ENCODE data around the gene INTS6.

Gene INTS6

GRCh38 chr13:51346397-51346796 is 106.4 kb downstream of the INTS6 start:
- no peak for DNase-seq (ENCODE audit: low read depth)

- DNase-seq (ENCODE audit: low read depth): no peak
These were observed 109.4 kb downstream of the INTS6 start for GRCh38 chr13:51343475-51343874.

- peak; percentile 65 for DNase-seq (ENCODE audit: low read depth)
These were observed 110.1 kb downstream of the INTS6 start for GRCh38 chr13:51342706-51343105.

- no peak for DNase-seq (ENCODE audit: low read depth)
These were observed 111.0 kb downstream of the INTS6 start for GRCh38 chr13:51341791-51342190.

GRCh38 chr13:51341232-51341631 is 111.6 kb downstream of the INTS6 start:
- DNase-seq (ENCODE audit: low read depth): no peak

- DNase-seq (ENCODE audit: low read depth): no peak
These were observed 112.7 kb downstream of the INTS6 start for GRCh38 chr13:51339952-51340732.

- DNase-seq (ENCODE audit: low read depth): no peak
These were observed 113.5 kb downstream of the INTS6 start, which contains the start of gene SERPINE3 for GRCh38 chr13:51339354-51339753. Gene SERPINE3, plus strand, starts transcription at chr13:51339691. Its CDS starts 1,401 bp downstream, at chr13:51341092.

GRCh38 chr13:51336746-51337145 is 116.1 kb downstream of the INTS6 start:
- no peak for DNase-seq (ENCODE audit: low read depth)

- DNase-seq (ENCODE audit: low read depth): no peak
These were observed 119.0 kb downstream of the INTS6 start for GRCh38 chr13:51333826-51334225.

GRCh38 chr13:51333421-51333820 is 119.4 kb downstream of the INTS6 start:
- DNase-seq (ENCODE audit: low read depth): no peak

- no peak for DNase-seq (ENCODE audit: low read depth)
These were observed 120.1 kb downstream of the INTS6 start for GRCh38 chr13:51332566-51333361.

GRCh38 chr13:51331354-51331861 is 121.4 kb downstream of the INTS6 start:
- no peak for DNase-seq (ENCODE audit: low read depth)

GRCh38 chr13:51330791-51331190 is 122.0 kb downstream of the INTS6 start:
- peak; percentile 60 for DNase-seq (ENCODE audit: low read depth)

GRCh38 chr13:51329606-51330005 is 123.2 kb downstream of the INTS6 start:
- no peak for DNase-seq (ENCODE audit: low read depth)

GRCh38 chr13:51328488-51328887 is 124.3 kb downstream of the INTS6 start:
- no peak for DNase-seq (ENCODE audit: low read depth)

GRCh38 chr13:51327961-51328360 is 124.9 kb downstream of the INTS6 start:
- no peak for DNase-seq (ENCODE audit: low read depth)

- DNase-seq (ENCODE audit: low read depth): no peak
These were observed 126.1 kb downstream of the INTS6 start for GRCh38 chr13:51326777-51327176.

- DNase-seq (ENCODE audit: low read depth): no peak
These were observed 127.0 kb downstream of the INTS6 start for GRCh38 chr13:51325837-51326236.

- DNase-seq (ENCODE audit: low read depth): no peak
These were observed 128.0 kb downstream of the INTS6 start for GRCh38 chr13:51324714-51325420.

GRCh38 chr13:51323824-51324511 is 128.9 kb downstream of the INTS6 start:
- no peak for DNase-seq (ENCODE audit: low read depth)

- DNase-seq (ENCODE audit: low read depth): no peak
These were observed 130.0 kb downstream of the INTS6 start for GRCh38 chr13:51322826-51323225.

- no peak for DNase-seq (ENCODE audit: low read depth)
These were observed 131.0 kb downstream of the INTS6 start for GRCh38 chr13:51321836-51322235.
